Tibial artery (tissue), 4 donors: ENCODE measurements around the gene ZNF467.

ENCODE experiments used
- DNase-seq, 2 donors: peaks; one replicate each; pipeline ENCODE4 v3.0.0-alpha.2; 2019
- H3K27ac ChIP-seq, 2 donors: fragments of 200-600 bp; sonication (generic) in 1 of 2; 1 replicate in 1 of 2; 2 replicates in 1 of 2; pipeline ENCODE4 v1.5.1; 2018 to 2019; ENCODE audit warnings: mild to moderate bottlenecking in 1 of 2
- H3K27me3 ChIP-seq, 2 donors: fragments of 200-600 bp; sonication (generic) in 1 of 2; one replicate each; pipeline versions ENCODE4 v1.5.1 to v1.6.0; 2016 to 2019
- H3K36me3 ChIP-seq, 3 donors: fragments of 200-600 bp; sonication (generic) in 2 of 3; one replicate each; pipeline ENCODE4 v1.5.1; 2016 to 2019; ENCODE audit warnings: mild to moderate bottlenecking in 2 of 3
- H3K4me1 ChIP-seq, 4 donors: fragments of 200-600 bp; sonication (generic) in 2 of 4; 1 replicate in 3 of 4; 2 replicates in 1 of 4; pipeline ENCODE4 v1.5.1; 2016 to 2019
- H3K4me3 ChIP-seq, 2 donors: fragments of 200-600 bp; sonication (generic) in 1 of 2; 1 replicate in 1 of 2; 2 replicates in 1 of 2; pipeline ENCODE4 v1.5.1; 2018 to 2019; ENCODE audit warnings: mild to moderate bottlenecking in 2 of 2
- H3K9me3 ChIP-seq, 3 donors: fragments of 200-600 bp; sonication (generic) in 1 of 3; one replicate each; pipeline ENCODE4 v1.5.1; 2016 to 2019
- CTCF ChIP-seq, 2 experiments: fragments of 200-600 bp in 1 of 2; fragments of 450-650 bp in 1 of 2; IDR thresholded peaks; one replicate each; pipeline ENCODE4 v1.5.1; 2017 to 2019; ENCODE audit warnings: antibody characterized with exemption in 2 of 2, mild to moderate bottlenecking in 1 of 2, moderate library complexity in 1 of 2
- intact Hi-C: fragments of 100-400 bp; cut with DNase I; formaldehyde crosslinking; loops from one replicate; pipeline ENCODE4 v1.15.0; 2023; ENCODE audit warnings: low total_unique reads

ZNF467 gene

GRCh38 chr7:149773446-149774236, at the start of gene ZNF467:
TSS of gene ZNF467 (minus strand) at chr7:149773588. CDS start at chr7:149771032, 2,556 bp downstream.
- peaks cover 0 to 30% (median 22%) of the 10 kb centered on the region in 4 donors for H3K4me1 ChIP-seq
- no peak for TF ChIP-seq CTCF (IDR thresholded peaks at IDR 0.05)
- intact Hi-C loops, result loop anchor here (5.0 to 10.0 kb wide), 2 partner anchors 56 to 631 kb away; a partner anchor contains a TSS
- DNase-seq, result peak; percentile 38 to 81
- peak within 1 kb of the TSS; percentile 56 to 73 for H3K4me3 ChIP-seq
- H3K36me3 ChIP-seq, result peaks cover 0 to 3% (median 0%) of the 10 kb centered on the region in 3 donors
- H3K27ac ChIP-seq, result peak within 1 kb of the TSS; percentile 33 to 61
- peaks cover 0 to 4% of the 10 kb centered on the region in 2 donors for H3K27me3 ChIP-seq
- H3K9me3 ChIP-seq, result no peaks in the 10 kb centered on the region

- H3K4me3 ChIP-seq, result no peak overlapping the region
- peaks cover 0 to 16% of the 10 kb centered on the region in 2 donors for H3K27me3 ChIP-seq
- DNase-seq, result no peak
- no peaks in the 10 kb centered on the region for H3K9me3 ChIP-seq
- intact Hi-C loops, result no loop called here
- TF ChIP-seq CTCF (IDR thresholded peaks at IDR 0.05), result no peak
- H3K4me1 ChIP-seq, result no peaks in the 10 kb centered on the region
- H3K36me3 ChIP-seq, result no peaks in the 10 kb centered on the region
- H3K27ac ChIP-seq, result no peak overlapping the region
Observed at GRCh38 chr7:149822353-149822943, 49.1 kb upstream of the ZNF467 start.

GRCh38 chr7:149821191-149822148, 48.1 kb upstream of the ZNF467 start:
- intact Hi-C loops, result no loop called here
- H3K4me3 ChIP-seq, result no peak overlapping the region
- H3K9me3 ChIP-seq, result no peaks in the 10 kb centered on the region
- peaks cover 0 to 20% of the 10 kb centered on the region in 2 donors for H3K27me3 ChIP-seq
- no peak overlapping the region for H3K27ac ChIP-seq
- H3K36me3 ChIP-seq, result no peaks in the 10 kb centered on the region
- DNase-seq, result no peak
- H3K4me1 ChIP-seq, result no peaks in the 10 kb centered on the region
- TF ChIP-seq CTCF (IDR thresholded peaks at IDR 0.05), result no peak

GRCh38 chr7:149820622-149821190, 47.3 kb upstream of the ZNF467 start:
- Histone ChIP-seq H3K4me3 (no peak overlapping the region), H3K27ac (no peak overlapping the region), H3K9me3 (no peaks in the 10 kb centered on the region), H3K4me1 (no peaks in the 10 kb centered on the region), H3K36me3 (no peaks in the 10 kb centered on the region), H3K27me3 (peaks cover 0 to 28% of the 10 kb centered on the region in 2 donors)
- intact Hi-C loops, result no loop called here
- TF ChIP-seq CTCF (IDR thresholded peaks at IDR 0.05), result no peak
- DNase-seq, result no peak

- Histone ChIP-seq H3K36me3 (no peaks in the 10 kb centered on the region), H3K4me3 (no peak overlapping the region), H3K27me3 (peaks cover 0 to 34% of the 10 kb centered on the region in 2 donors), H3K27ac (no peak overlapping the region), H3K4me1 (no peaks in the 10 kb centered on the region), H3K9me3 (no peaks in the 10 kb centered on the region)
- intact Hi-C loops, result no loop called here
- no peak for DNase-seq
- TF ChIP-seq CTCF (IDR thresholded peaks at IDR 0.05), result no peak
Observed at GRCh38 chr7:149819961-149820340, 46.6 kb upstream of the ZNF467 start.
